AG04449 (cell line): Measurements from ENCODE around the gene CLNK.

Source experiments
- CTCF ChIA-PET: fragments of 350-600 bp; formaldehyde crosslinking; extraction: SDS; loops from one replicate; lab custom pipeline; 2021; ENCODE audit warnings: antibody characterized with exemption; lab: Yijun Ruan, JAX
- POLR2A ChIA-PET: fragments of 400-600, 350-600 bp; formaldehyde crosslinking; extraction: SDS; loops from one replicate; lab custom pipeline; 2020; ENCODE audit warnings: antibody characterized with exemption, inconsistent platforms; lab: Yijun Ruan, JAX
- DNase-seq: peaks from one replicate; pipeline ENCODE4 v3.0.0-alpha.2; 2010; ENCODE audit warnings: low read depth, low spot score
- H3K4me3 ChIP-seq: 2 replicates; pipeline ENCODE4 v1.5.1; 2011; ENCODE audit warnings: low read depth, mild to moderate bottlenecking, control low read depth, low read length
- TF ChIP-seq, protein P1 (sequence below): IDR thresholded peaks from one replicate; pipeline ENCODE4 v1.5.1; 2011; ENCODE audit warnings: mild to moderate bottlenecking, moderate library complexity, low read length, control low read depth, inconsistent platforms; ENCODE audit not compliant: insufficient read depth; ENCODE audit errors: missing control alignments

CLNK gene

GRCh38 chr4:10664408-10664807 lies 20.2 kb downstream of the CLNK start:
- ChIA-PET POLR2A (no interaction called here), CTCF (no interaction called here)
- peak; percentile 46 for DNase-seq
- TF ChIP-seq, protein P1, sequence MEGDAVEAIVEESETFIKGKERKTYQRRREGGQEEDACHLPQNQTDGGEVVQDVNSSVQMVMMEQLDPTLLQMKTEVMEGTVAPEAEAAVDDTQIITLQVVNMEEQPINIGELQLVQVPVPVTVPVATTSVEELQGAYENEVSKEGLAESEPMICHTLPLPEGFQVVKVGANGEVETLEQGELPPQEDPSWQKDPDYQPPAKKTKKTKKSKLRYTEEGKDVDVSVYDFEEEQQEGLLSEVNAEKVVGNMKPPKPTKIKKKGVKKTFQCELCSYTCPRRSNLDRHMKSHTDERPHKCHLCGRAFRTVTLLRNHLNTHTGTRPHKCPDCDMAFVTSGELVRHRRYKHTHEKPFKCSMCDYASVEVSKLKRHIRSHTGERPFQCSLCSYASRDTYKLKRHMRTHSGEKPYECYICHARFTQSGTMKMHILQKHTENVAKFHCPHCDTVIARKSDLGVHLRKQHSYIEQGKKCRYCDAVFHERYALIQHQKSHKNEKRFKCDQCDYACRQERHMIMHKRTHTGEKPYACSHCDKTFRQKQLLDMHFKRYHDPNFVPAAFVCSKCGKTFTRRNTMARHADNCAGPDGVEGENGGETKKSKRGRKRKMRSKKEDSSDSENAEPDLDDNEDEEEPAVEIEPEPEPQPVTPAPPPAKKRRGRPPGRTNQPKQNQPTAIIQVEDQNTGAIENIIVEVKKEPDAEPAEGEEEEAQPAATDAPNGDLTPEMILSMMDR: no peak
- H3K4me3 ChIP-seq: no peak overlapping the region

GRCh38 chr4:10662937-10663336 lies 21.6 kb downstream of the CLNK start:
- TF ChIP-seq, protein P1: no peak
- POLR2A ChIA-PET: no interaction called here
- CTCF ChIA-PET: no interaction called here
- no peak for DNase-seq
- H3K4me3 ChIP-seq: no peak overlapping the region

GRCh38 chr4:10661047-10661446 lies 23.5 kb downstream of the CLNK start:
- POLR2A ChIA-PET: no interaction called here
- CTCF ChIA-PET: no interaction called here
- TF ChIP-seq, protein P1: no peak
- no peak for DNase-seq
- H3K4me3 ChIP-seq: no peak overlapping the region

DNA sequence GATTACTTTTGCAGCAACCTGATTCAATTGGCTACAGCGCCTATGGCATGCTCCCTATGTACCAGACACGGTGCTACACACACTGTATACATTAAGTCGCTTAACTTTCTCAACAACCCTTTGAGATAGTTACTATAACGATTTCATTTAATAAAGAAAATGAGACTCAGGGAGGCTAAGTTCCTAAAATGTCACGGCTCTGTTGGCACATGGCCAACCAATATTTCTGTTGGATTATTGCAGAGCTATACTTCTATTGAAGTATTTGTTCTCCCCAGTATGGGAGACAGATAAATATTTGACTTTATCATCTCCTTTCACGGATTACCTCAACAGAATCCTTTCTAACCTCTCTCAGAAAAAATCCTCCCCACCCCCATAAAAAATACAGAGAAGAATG lies 25.3 kb downstream of the CLNK start:
- CTCF ChIA-PET: interaction anchor here (1.4 kb wide), 1 partner anchor 13 kb away, joined by 3 read pairs; no protein-coding TSS in a partner anchor
- DNase-seq: no peak
- POLR2A ChIA-PET: no interaction called here
- TF ChIP-seq, protein P1: no peak
- H3K4me3 ChIP-seq: no peak overlapping the region

DNA sequence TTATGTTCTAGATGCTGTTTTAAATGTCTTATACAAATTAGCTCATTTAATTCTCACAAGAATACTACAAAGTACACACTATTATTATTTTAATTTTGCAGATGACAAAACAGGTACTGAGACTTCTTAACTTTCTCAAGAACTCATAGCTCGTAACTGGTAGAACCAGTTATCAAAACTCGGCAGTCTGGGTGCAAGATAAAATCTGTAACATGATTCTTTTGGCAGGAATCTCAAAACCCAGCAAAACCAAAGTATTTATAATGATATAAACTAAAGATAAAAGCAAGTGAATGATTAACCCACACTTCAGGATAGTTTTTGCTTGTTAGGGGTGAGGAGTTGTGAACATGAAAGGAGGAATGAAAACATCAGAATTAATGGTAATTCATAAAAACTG lies 27.6 kb downstream of the CLNK start:
- no peak for DNase-seq
- CTCF ChIA-PET: interaction anchor here (0.8 to 1.1 kb wide), 2 partner anchors 10 to 12 kb away, joined by 3 read pairs; no protein-coding TSS in a partner anchor
- POLR2A ChIA-PET: no interaction called here
- TF ChIP-seq, protein P1: no peak
- no peak overlapping the region for H3K4me3 ChIP-seq

GRCh38 chr4:10656420-10656819 lies 28.1 kb downstream of the CLNK start:
- TF ChIP-seq, protein P1: no peak
- ChIA-PET CTCF (interaction anchor here (0.8 to 1.1 kb wide), 2 partner anchors 9 to 12 kb away, joined by 3 read pairs; no protein-coding TSS in a partner anchor), POLR2A (interaction anchor here (0.7 kb wide), 1 partner anchor 45 kb away, joined by 3 read pairs; no protein-coding TSS in a partner anchor)
- no peak overlapping the region for H3K4me3 ChIP-seq
- no peak for DNase-seq
